HEK293T (cell line): ENCODE results near the gene PADI6.

Experiments used
- CTCF ChIA-PET: fragments of 350-600 bp; formaldehyde crosslinking; extraction: SDS; loops from one replicate; lab custom pipeline; 2021; ENCODE audit warnings: antibody characterized with exemption, inconsistent platforms; lab: Yijun Ruan, JAX
- POLR2A ChIA-PET: fragments of 350-600 bp; formaldehyde crosslinking; extraction: SDS; loops from one replicate; lab custom pipeline; 2020; ENCODE audit warnings: antibody characterized with exemption, inconsistent platforms; lab: Yijun Ruan, JAX
- DNase-seq: peaks from one replicate; pipeline ENCODE4 v3.0.0; 2012; ENCODE audit warnings: mixed read lengths; ENCODE audit errors: extremely low spot score
- ARNT ChIP-seq: fragments of 450-650 bp; IDR thresholded peaks from 2 replicates; pipeline ENCODE4 v1.6.1; 2017; ENCODE audit warnings: mild to moderate bottlenecking
- BHLHE40 ChIP-seq: fragments of 450-650 bp; IDR thresholded peaks from 2 replicates; pipeline ENCODE4 v1.6.1; 2016; ENCODE audit warnings: mild to moderate bottlenecking, moderate library complexity, borderline replicate concordance
- CTBP1 ChIP-seq: fragments of 450-650 bp; IDR thresholded peaks from 2 replicates; pipeline ENCODE4 v1.6.1; 2016; ENCODE audit warnings: borderline replicate concordance
- ELF4 ChIP-seq: fragments of 450-650 bp; IDR thresholded peaks from 2 replicates; pipeline ENCODE4 v1.6.1; 2017; ENCODE audit warnings: antibody characterized with exemption
- FOXA1 ChIP-seq: fragments of 450-650 bp; IDR thresholded peaks from 2 replicates; pipeline ENCODE4 v1.6.1; 2016; ENCODE audit warnings: mild to moderate bottlenecking
- FOXK2 ChIP-seq: fragments of 450-650 bp; IDR thresholded peaks from 2 replicates; pipeline ENCODE4 v1.6.1; 2016; ENCODE audit warnings: mild to moderate bottlenecking
- FOXM1 ChIP-seq: fragments of 450-650 bp; IDR thresholded peaks from 2 replicates; pipeline ENCODE4 v1.6.1; 2017; ENCODE audit warnings: mild to moderate bottlenecking, borderline replicate concordance
- HDGF ChIP-seq: fragments of 450-650 bp; IDR thresholded peaks from 2 replicates; pipeline ENCODE4 v1.6.1; 2017; ENCODE audit warnings: antibody characterized with exemption, borderline replicate concordance
- L3MBTL2 ChIP-seq: fragments of 450-650 bp; conservative IDR thresholded peaks from 2 replicates; pipeline ENCODE4 v1.6.1; 2016; ENCODE audit warnings: mild to moderate bottlenecking
- LEF1 ChIP-seq: fragments of 450-650 bp; IDR thresholded peaks from 2 replicates; pipeline ENCODE4 v1.6.1; 2017; ENCODE audit warnings: mild to moderate bottlenecking, borderline replicate concordance
- NFRKB ChIP-seq: fragments of 450-650 bp; IDR thresholded peaks from 2 replicates; pipeline ENCODE4 v1.6.1; 2016; ENCODE audit warnings: mild to moderate bottlenecking, moderate library complexity
- SP1 ChIP-seq: fragments of 450-650 bp; IDR thresholded peaks from 2 replicates; pipeline ENCODE4 v1.6.1; 2017
- SUZ12 ChIP-seq: fragments of 450-650 bp; IDR thresholded peaks from 2 replicates; pipeline ENCODE4 v1.6.1; 2016; ENCODE audit warnings: mild to moderate bottlenecking
- TARDBP ChIP-seq: fragments of 450-650 bp; IDR thresholded peaks from 2 replicates; pipeline ENCODE4 v1.6.1; 2016
- ZNF384 ChIP-seq: fragments of 450-650 bp; IDR thresholded peaks from 2 replicates; pipeline ENCODE4 v1.6.1; 2016
- TF ChIP-seq, protein P1 (sequence below): fragments of 450-650 bp; IDR thresholded peaks from 2 replicates; pipeline ENCODE4 v1.6.1; 2016

PADI6 gene

DNA sequence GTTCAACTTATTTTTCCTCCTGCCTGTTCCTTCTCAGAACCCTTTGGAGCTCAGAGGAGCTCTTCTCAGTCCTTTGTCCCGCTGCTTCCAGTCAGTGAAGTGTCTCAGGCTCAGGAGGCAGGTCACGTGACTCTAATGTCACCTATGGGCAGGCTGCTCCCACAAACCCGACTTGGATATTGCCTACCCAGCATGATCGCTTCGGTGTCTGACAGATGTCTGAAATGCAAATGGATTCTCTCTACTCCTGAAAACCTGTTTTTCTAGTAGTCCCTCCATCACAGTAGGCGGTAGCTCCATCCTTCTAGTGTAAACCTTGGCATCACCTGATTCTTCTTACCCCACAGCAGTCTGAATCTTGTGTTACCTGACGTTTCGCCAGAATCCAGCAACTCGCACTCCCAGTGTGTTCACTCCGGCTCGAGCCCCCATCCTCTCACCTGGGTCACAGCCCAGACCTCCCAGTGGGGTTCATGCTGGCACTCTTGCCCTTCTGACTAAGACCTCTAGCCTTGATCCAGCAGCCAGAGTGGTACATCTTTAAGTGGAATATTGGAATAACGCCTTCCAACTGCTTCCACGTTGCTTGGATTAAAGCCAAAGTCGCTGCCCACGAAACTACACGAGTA, 5.4 kb downstream of the PADI6 start:
- ChIA-PET POLR2A (no interaction called here), CTCF (no interaction called here)
- no peak for DNase-seq
- TF ChIP-seq CTBP1 (no peak), BHLHE40 (no peak), ZNF384 (no peak), LEF1 (no peak), TARDBP (no peak), NFRKB (no peak), FOXA1 (no peak), SUZ12 (no peak), SP1 (no peak), L3MBTL2 (no peak), FOXM1 (no peak), HDGF (no peak), ARNT (no peak), ELF4 (no peak), FOXK2 (no peak)
- TF ChIP-seq, protein P1, sequence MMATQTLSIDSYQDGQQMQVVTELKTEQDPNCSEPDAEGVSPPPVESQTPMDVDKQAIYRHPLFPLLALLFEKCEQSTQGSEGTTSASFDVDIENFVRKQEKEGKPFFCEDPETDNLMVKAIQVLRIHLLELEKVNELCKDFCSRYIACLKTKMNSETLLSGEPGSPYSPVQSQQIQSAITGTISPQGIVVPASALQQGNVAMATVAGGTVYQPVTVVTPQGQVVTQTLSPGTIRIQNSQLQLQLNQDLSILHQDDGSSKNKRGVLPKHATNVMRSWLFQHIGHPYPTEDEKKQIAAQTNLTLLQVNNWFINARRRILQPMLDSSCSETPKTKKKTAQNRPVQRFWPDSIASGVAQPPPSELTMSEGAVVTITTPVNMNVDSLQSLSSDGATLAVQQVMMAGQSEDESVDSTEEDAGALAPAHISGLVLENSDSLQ: no peak

DNA sequence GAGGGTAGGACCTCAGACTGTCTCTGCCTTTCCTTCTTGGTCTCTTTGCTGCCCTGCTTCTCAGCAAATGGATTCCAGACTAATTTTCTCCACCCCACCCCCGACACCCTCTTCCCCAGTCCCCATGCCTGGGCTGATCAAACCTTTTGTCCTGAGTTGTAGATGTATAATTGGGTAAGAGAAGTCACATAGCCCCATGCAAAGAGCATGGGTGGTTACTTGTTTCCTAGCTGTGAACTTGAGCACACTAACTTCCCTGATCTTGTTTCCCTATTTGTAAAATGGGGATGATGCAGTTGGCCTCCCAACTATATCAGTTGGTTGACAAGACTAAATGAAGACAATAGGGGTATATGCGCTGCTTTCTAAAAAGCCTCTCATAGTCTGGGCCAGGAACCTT, 9.2 kb downstream of the PADI6 start:
- DNase-seq: no peak
- ChIA-PET POLR2A (interaction anchor here (1.5 kb wide), 1 partner anchor 10 kb away, joined by 4 read pairs; no protein-coding TSS in a partner anchor), CTCF (no interaction called here)
- no peak for TF ChIP-seq FOXM1
- no peak for TF ChIP-seq NFRKB

DNA sequence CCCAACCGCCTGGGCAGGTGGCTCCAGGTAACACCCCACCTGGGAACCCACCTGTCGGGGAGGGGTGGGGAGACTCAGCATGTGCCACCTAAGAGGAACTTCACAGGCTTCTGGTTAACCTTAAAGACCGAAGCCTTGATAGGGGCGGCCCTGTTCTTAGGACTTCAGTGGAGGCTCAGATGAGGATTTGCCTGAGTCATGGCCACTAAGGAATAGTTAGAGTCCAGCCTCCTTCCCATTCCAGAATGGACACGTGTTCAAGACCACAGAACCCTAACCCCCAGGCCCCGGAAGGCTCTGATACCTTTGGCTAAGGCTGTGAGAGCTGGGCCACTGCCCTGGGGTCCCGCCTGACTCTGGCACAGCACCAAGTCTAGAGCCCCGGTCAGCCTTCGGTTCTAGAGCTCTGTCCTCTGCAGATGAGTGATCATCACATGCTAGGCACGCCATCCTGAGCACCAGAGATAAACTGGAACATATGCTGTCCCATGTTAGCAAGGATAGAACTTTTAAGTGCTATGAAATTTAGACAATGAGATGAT, 20.3 kb downstream of the PADI6 start:
- CTCF ChIA-PET: no interaction called here
- no peak for DNase-seq
- POLR2A ChIA-PET: no interaction called here

DNA sequence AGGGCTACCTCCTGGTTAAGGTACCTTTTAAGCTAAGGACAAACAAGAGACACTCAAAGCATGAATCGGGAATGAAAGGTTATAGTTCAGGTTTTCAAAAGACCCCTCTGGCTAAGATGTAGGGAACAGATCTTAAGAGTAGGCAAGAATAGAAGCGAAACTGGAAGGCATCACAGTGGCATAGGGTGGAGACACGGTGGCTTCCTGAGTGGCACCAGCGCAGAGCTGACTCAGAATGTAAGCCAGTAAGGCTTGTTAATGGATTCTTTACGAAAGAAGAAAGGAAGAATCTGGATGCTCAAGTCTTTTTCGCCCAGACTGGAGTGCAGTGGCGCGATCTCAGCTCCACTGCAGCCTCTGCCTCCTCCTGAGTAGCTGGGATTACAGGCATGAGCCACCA, 21.2 kb downstream of the PADI6 start:
- DNase-seq: no peak
- POLR2A ChIA-PET: interaction anchor here (1.3 kb wide), 1 partner anchor 10 kb away, joined by 3 read pairs; no protein-coding TSS in a partner anchor
- CTCF ChIA-PET: no interaction called here
- TF ChIP-seq SP1 (no peak), FOXK2 (no peak), L3MBTL2 (no peak), HDGF (no peak), BHLHE40 (no peak), ARNT (no peak), ELF4 (no peak), ZNF384 (no peak), SUZ12 (no peak), CTBP1 (no peak), TARDBP (no peak), FOXA1 (no peak), LEF1 (no peak), FOXM1 (no peak), NFRKB (no peak)
- TF ChIP-seq, protein P1: no peak

More for the DNA sequence above, 20.3 kb downstream of the PADI6 start:
- no peak for TF ChIP-seq ZNF384
- TF ChIP-seq FOXA1: no peak
- no peak for TF ChIP-seq LEF1
- TF ChIP-seq SUZ12: no peak
- TF ChIP-seq ELF4: no peak
- no peak for TF ChIP-seq TARDBP
- TF ChIP-seq NFRKB: no peak

GRCh38 chr1:17397910-17398695, 26.1 kb downstream of the PADI6 start:
- TF ChIP-seq NFRKB (no peak), FOXA1 (no peak), ELF4 (no peak), FOXM1 (no peak), TARDBP (no peak), SUZ12 (no peak), BHLHE40 (no peak), LEF1 (no peak), L3MBTL2 (no peak), CTBP1 (no peak), FOXK2 (no peak), HDGF (no peak)
- POLR2A ChIA-PET: no interaction called here
- DNase-seq: no peak
- CTCF ChIA-PET: no interaction called here

- no peak for DNase-seq
- POLR2A ChIA-PET: no interaction called here
- CTCF ChIA-PET: no interaction called here
- no peak for TF ChIP-seq BHLHE40
- no peak for TF ChIP-seq ARNT
- no peak for TF ChIP-seq TARDBP
- no peak for TF ChIP-seq ELF4
- TF ChIP-seq NFRKB: no peak
- TF ChIP-seq L3MBTL2: no peak
- TF ChIP-seq HDGF: no peak
- TF ChIP-seq SUZ12: no peak
- no peak for TF ChIP-seq LEF1
- no peak for TF ChIP-seq FOXM1
- no peak for TF ChIP-seq FOXK2
- no peak for TF ChIP-seq SP1
- TF ChIP-seq CTBP1: no peak
- TF ChIP-seq, protein P1: no peak
- no peak for TF ChIP-seq ZNF384
- no peak for TF ChIP-seq FOXA1
These were observed 28.8 kb downstream of the PADI6 start for GRCh38 chr1:17400725-17401341.
